Measurements from ENCODE around the gene PHF20.
"Not testable (repeated sequence)": the region's sequence is repeated elsewhere in the genome, so short reads cannot be mapped to it uniquely, and the experiment has no call there.

PHF20 gene

DNA sequence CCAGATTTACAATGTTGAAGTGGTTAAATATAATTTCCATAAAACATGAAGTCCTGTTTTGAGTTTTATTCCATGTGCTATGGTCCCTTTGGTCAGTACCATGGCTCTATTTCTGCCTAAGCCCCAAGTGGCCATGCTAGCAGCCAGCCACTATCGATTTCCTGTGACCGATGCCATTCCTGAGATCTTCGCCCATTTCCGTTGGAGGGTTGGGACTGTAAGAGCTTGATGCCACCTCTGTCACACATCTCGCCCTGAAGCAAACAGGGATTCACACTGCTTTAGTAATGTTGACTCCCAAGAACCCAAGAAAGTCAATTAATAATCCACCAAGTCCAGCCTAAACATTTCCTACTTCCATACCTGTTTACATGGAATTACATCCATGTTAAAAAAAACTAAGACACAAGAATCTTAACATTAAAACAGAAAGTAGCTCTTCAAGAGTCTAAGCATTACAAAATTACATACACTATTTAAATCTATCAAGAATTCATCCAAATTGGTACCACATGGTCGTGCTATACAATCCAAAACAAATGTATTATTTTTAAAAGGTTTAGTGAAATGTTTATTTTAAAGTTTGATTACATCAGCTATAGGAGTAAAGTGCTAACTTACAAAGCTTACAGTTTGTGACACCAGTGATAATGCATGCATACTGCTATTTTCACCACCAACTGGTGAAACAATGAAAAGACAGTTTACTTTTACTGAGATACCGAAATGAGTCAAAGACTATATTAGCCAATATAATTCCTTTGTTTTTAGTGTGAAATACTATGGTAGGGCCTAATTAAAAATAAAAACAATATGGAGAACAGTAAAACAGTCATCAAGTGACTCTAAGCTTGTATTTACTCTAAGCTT lies 32.3 kb upstream of the PHF20 start:
- no peak for DNase-seq

DNA sequence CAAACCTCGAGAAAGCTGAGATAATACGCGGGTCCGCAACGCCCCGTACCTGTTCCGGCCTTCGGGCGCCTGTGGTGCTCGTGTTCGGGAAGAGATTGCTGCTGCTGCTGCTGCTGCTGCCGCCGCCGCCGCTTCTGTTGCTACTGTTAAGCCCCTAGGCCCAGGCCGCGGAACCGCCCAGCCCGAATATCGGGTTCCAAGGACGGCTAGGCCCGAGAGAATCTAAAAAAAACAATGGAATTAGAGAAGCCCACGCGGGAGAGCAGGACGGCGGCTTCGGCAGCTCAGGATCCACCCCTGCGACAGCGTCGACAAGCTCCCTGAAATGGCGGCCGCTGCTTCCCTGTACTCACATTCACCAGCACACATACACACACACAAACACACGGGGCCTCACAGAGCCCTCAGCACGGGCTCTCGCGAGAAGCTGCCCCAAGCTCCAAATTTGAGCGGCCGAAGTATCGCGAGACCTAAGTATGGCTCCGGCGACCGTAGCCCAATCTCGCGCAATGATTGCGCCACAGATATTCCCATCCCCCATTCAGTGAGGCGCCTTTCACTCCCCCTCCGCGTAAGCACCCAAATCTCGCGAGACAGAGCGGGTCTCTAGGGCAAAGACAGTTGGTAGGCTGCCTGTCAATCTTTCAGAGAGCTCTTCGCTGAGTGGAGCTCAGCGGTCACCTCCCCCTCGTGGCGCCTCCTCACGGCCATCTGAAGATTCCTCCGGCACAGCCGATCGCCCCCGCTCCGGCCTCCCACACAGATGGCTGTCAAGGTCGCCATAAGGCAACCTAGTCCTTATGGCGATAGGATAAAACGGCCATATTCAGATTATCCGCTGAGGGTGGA lies 29.7 kb upstream of the PHF20 start, which contains the start of gene RBM39:
Gene RBM39, minus strand, starts transcription at position 369 of the 849 bp plus-strand sequence. CDS start 1,386 bp downstream, outside the sequence.
- peak; percentile 100 for DNase-seq

DNA sequence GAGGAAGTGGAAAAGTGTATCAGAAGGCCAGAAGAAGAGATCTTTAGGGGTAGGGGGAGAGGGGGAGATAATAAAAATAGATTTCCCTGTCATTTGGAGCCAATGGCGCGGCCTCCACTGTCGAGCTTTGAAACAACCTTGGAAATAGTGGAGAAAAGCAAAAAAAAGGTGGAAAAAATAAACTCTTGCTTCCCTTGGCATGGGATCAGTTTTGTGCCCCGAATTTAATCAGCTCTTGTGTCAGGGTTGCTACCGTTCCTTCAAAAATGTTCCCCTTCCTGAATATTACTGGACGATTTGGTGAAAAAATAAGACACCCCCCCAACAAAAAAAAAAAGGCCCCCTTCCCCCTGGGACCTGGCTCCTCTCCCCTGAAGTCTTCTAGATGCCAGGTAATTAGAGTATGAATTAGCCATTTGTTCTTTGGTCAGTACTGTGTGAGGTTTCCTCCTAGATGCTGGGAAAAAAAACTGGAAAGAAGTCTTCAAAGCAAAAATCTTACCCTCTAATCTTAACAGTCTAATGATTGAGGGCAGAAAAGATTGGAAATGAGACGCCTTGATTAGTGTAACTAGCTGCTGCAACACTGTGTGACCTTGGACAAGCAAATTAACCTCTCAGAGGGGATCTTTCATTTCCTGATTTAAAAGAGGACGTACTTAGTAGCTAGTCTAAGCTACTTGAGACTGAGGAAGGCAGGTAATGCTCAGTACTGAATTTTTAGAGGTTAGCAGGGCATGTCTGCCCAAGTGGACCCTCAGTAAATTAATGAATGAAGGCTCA lies 28.9 kb upstream of the PHF20 start:
- peak; percentile 25 to 73 (median 47) for DNase-seq

DNA sequence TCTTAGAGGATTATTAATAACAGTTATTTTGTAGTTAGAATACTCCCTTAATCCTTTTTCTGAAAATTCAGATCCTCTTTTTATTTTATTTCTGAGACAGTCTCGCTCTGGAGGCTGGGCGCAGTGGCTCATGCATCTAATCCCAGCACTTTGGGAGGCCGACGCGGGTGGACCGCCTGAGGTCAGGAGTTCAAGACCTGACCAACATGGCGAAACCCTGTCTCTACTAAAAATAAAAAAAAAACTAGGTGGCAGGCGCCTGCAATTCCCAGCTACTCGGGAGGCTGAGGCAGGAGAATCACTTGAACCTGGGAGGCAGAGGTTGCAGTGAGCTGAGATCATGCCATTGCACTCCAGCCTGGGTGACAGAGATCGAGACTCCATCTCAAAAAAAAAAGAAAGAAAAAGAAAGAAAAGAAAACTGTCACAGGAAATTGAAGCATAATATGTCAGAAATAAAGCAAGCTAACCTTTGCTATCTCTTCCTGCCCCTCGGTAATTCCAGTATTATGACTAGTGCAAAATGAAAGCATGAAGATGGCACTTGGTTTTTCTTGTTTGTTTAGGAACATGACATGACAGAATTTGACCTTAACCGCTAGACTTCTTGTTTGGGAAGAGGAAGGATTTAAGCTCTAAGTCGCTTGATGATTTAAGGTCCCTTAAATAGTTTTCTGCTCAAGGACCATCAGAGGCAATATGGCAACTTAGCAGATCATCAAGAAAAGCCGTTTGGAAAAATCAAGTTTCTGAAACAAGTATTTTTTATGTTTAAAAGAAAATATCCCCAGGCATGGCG lies 27.9 kb upstream of the PHF20 start:
- DNase-seq = no peak

DNA sequence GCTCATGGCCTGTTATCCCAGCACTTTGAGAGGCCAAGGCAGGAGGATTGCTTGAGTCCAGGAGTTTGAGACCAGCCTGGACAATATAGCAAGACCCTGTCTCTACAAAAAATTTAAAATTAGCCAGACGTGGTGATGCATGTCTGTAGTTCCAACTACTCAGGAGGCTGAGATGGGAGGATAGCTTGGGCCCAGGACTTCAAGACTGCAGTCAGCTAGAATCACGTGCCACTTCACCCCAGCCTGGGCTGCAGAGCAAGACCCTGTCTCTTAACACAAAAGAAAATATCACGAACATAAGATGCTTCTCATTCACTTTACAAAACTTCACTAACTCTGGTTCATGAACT lies 27.3 kb upstream of the PHF20 start:
- DNase-seq = not testable (repeated sequence)

DNA sequence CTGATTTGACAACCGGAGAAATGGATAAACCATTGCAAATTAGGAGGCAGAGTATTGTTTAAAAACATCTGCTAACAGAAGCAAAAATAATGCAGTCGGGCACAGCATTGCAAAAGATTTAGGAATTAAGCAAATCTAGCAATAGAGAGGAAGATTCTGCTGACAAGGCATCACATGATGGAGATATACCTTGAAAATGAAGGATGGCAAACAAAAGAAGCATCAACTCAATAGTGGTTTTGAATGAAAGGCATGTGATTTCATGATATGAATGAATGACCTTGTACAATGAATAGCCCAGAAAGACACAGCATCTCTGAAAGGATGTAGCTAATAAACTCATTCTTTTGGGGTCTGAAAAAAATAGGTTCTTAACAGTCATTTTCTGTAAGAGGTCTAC lies 21.2 kb upstream of the PHF20 start:
- no peak for DNase-seq

DNA sequence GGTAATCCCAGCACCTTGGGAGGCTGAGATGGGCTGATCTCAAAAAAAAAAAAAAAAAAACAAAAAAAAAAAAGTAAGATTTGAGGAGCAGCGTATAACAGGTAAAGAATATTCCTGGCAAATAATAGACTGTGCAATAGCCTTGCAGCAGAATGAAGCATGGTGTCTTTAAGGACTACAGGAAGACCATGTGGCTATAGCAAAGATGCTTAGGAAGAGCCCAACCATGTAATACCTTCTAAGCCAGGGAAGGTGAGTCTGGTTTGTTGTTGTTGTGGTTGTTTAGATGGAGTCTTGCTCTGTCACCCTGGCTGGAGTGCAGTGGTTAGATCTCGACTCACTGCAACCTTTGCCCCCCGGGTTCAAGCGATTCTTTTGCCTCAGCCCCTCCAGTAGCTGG lies 15.4 kb upstream of the PHF20 start:
- no peak for DNase-seq

DNA sequence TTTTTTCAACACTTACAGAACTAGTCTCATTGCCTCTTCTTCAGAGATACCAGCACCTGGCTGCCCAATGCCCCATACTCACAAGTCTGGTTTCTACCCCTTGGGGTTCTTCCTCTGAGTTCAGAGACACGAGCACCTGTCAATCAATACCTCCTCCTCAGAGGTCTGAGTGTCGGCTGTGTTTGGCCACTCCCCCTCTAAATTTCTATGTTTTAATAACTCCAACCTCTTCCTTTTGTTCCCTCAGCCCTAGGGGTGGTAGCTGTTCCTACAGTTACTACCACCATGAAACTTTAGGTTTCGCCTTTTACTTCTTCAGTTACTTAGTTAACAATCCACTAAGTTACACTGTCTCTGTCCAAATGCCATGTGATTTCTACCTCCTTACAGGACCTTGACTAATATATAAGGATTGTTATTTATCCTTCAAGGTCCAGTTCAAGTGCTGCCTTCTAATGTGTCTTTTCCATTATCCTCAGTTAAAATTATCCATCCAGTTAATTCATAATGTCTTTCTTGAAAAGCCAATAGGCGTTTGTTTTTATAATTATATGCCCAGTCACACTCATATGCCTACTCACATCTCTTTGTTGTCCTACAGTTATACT lies 14.6 kb upstream of the PHF20 start:
- peak in 1 of 3 experiments; percentile 40 for DNase-seq

DNA sequence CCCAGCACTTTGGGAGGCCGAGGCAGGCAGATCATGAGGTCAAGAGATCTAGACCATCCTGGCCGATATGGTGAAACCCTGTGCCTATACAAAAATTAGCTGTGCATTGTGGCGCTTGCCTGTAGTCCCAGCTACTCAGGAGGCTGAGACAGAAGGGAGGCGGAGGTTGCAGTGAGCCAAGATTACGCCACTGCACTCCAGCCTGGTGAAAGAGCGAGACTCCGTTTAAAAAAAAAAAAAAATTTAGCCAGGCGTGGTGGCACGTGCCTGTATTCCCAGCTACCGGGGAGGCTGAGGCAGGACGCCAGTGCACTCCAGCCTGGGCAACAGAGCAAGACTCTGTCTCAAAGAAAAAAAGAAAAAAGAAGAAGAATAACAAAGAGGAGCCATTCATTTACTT lies 10.3 kb upstream of the PHF20 start:
- not testable (repeated sequence) for DNase-seq

DNA sequence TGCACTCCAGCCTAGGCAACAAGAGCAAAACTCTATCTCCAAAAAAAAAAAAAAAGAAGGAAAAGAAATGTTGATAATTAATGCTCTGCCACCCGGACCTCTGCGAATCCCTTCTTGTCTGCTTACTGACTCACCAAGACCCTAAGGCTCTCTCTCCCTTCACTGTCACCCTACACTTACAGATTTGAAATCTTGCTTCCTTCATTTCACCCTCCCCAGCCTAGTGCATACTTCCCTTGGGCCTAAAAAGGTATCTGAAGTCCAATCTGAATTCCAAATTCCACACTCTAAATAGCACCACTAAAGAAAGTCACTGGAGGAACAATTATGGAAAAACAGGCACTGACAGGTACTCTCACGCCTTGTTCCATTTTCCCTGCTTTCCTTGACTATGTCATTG lies 9.4 kb upstream of the PHF20 start:
- no peak for DNase-seq

DNA sequence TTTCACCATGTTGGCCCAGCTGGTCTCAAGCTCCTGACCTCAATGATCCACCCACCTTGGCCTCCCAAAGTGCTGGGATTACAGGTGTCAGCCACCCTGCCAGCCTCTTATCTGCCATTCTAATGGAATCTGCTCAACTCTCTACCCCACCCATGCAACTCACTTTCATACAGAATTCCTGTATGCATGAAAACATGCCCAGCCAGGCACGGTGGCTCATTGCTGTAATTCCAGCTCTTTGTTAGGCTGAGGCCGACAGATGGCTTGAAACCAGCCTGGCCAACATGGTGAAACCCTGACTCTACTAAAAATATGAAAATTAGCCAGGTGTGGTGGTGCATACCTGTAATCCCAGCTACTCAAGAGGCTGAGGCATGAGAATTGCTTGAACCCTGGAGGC lies 6.9 kb upstream of the PHF20 start:
- not testable (repeated sequence) for DNase-seq

DNA sequence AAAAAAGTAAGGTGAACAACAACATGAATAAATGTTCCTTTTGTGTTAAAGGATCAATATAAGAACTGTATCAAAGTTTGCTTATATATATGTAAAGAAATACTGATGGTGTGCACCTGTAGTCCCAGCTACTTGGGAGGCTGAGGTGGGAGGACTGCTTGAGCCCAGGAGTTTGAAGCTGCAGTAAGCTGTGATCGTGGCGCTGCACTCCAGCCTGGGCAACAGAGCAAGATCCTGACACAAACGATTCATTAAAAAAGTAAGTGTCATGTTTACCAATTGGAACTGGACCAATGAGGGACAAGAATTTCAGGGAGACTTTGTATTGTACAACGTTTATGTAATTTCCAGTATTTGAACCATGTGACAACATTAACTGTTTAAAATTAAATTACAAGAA lies 5.0 kb upstream of the PHF20 start:
- DNase-seq = no peak

DNA sequence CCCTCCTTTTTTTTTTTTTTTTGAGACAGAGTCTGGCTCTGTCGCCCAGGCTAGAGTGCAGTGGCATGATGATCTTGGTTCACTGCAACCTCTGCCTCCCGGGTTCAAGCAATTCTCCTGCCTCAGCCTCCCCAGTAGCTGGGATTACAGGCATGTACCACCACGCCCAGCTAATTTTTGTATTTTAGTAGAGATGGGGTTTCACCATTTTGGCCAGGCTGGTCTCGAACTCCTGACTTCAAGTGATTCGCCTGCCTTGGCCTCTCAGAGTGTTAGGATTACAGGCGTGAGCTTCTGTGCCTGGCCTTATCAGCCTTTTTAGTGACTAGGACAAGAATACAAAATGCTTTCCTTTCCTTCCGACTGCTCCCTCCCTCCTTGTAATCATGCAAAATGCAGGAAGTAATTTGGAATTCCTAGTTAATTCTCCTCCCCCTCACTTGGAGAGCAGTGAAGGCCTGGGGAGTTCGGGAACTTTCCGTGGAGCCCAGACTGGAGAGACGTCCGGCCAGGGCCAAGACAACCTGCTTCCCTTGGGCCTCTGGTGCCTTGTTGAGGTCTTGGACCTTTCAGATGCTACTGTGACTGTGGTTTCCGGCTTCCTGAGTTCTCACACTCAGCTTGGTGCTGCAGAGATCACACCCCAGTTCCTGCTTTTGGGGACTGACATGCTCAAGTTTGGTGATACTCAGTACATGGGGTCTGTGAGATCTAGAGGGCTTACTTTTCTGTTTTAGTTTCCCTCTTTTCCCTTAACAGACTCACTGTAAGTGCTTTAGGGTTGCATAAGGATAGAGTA lies 3.9 kb upstream of the PHF20 start:
- no peak for DNase-seq

DNA sequence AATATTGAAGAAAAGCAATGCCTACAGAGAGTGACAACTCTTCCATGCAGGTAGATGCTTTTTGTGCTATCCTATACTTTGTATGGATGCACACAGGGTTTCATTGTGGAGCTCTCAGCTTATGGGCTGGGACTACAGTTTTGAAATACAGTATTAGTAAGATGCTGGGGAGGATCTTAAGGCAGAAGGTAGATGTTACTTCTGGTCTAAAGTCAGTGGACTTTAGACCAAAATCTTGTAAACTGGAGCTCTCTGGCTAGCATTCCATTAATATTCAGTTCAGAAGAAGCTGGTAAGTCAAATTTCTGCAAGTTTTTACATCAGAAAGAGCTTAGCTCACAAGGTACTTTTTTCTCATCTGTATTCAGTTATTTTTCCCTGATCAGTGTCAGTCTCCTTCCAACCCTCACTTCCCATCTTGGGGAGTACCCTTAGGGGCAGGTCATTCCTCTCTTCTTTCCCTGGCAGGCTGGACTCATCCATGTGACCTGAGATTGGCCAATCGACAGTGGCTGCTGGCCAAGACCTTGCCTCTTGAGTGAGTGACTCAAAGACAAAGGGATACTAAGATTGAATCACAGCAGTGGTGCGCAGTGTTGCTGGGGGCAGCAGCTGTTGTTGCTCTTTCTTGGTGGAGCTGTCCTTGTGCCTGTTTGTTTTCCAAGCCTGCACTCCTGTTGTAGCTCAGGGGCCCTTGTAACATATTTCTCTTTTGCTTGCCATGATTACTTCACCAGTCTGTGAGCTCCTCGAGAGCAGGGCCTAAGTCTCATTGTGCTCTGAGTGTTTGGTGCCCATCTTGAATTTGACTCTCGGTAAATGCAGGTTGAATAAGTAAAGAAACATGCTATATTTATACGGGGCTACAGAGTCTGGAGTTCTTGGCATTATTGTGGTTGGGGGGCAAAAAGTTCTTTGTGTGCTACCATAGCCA lies 2.8 kb upstream of the PHF20 start:
- DNase-seq = peak in 2 of 3 experiments; percentile 4 to 60

DNA sequence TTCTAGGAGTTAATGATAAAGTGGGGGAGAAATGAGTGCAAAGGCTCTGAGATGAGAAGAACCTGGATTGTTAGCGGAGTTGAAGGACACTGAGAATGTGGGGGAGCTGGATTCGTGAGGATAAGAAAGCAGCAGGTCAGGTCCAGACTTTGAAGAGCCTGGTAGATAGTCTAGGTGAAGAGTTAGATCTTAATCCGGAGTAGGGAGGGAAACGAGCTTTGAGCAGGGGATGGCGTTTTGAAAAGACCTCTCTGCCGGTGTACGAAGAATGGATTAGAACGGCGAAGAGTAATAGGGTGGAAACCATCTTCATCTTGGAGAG lies 487 bp upstream of the PHF20 start:
- DNase-seq = no peak

DNA sequence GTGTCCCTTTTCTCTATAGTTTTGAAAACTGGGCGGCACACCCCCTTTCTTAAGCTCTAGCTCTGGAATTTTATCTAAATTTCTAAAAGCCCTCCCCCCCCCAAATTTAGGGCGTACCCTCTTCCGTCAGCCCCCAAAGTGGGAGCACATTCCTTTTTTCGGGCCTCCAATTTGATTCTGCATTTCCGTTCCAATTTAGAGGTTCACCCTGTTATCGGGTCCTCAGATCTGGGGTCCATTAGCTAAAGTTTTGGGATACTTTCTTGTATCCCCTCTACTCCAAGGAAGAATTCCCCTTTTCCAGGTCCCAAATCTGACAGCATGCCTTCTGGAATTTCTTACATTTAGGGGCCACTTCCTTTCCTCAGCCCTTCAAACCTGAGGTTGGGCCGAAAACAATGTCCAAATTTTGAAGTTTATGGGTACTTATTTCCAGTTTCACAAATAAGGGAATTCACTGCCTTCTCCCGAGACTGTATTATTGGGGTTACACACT lies 796 bp downstream of the PHF20 start:
- DNase-seq = peak in 1 of 3 experiments; percentile 46

DNA sequence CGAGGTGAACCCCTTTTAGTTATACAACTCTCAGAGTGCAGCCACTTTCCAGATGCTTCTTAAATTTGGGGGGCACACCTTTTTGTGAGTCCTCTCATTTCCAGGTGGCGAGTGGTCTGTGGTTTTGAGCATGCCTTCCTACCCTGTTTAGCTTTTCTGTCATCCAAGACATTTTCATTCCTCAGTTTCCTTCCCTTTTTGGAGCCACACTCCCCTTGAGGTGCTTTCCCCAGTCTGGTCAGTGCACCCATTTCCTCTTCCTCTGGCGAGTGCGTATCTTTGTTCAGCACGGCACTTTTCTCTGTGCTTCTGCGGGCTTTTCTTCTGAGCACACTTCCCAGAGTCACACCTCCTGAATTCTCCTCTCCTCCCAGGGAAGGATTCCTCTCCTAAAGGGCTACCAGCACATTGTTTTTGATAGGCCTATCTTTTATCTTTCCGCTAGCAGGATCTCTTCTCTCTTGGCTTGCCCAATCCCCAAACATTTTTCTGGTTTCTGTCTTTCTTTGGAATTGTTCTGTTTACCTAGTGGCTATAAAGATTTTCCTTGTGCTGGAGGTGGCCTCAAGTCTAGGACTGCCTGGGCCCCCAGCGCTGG lies 1.4 kb downstream of the PHF20 start:
- no peak for DNase-seq

DNA sequence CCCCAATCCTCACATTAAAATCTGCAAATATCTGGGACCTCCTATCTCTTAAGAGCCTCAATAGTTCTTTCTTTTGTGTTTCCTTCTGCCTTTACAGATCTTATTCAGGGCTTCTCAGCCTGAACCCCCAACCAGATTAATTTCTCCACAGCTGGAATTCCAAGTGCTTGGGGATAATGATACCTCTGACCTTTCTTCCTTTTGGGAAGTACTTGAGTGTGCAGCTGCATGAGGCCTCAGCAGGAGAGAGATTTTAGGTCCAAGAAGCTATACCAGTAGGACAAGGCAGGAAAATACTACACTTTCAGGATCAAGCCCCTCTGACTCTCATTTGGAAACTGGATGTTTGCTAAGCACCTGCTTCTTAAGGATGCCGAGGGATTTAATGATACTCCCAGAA lies 2.6 kb downstream of the PHF20 start:
- no peak for DNase-seq

DNA sequence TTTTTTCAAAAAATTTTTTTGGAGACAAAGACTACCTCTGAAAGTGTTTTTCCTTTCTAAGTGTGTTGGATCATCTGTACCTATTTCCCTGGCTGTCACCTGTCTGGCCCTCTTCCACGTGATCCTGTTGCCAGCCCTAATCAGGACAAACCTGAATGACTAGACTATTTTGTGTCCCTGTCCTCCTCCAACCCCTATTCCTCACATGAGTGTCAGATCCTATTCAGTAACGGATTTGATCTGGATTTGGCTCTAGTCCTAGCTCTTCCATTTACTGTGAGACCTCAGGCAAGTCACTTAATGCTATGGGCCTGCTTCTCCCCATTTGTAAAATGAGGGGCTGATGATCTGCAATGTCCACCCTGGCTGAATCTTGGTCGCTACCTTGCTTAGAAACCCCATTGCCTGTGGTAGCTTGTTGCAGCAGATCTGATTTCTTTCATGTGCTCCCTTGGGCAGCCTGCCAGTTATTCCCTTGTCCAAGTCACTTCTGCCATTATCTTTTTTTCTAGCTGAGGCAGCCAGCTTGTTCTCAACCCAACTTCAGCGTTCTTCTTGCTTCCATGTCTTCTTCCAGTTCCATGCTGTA lies 4.8 kb downstream of the PHF20 start:
- peak in 1 of 3 experiments; percentile 22 for DNase-seq
